ENCODE measurements around the gene TRIM33. TPM values are rescaled to one million over a fixed set of nuclear protein-coding genes. Genes with fewer than 3 reads are reported as not detected.
A peak's percentile ranks its signal among the peaks of the same experiment; 100 is the strongest.

The TRIM33 gene
- total and polyA plus RNA-seq, 2 experiments from 2014 or later: 10.6 to 17.6 TPM

GRCh38 chr1:114347431-114348209, 163.4 kb downstream of the TRIM33 start:
- in situ Hi-C loops (cut with MboI): no loop called here
- Histone ChIP-seq H3K9me3 (ENCODE audit: low read depth) (no peaks in the 10 kb centered on the region), H3K27me3 (replicated peaks; ENCODE audit: insufficient read depth) (no peaks in the 10 kb centered on the region), H3K4me3 (no peak overlapping the region), H3K4me2 (ENCODE audit: unreplicated experiment) (no peak overlapping the region), H2AFZ (no peak overlapping the region), H3K27ac (no peak overlapping the region), H3K4me1 (ENCODE audit: insufficient read depth) (no peaks in the 10 kb centered on the region; the same call in 1 of the 2 replicates), H3K9ac (no peak overlapping the region), H3F3A (ENCODE audit: insufficient read depth) (no peaks in the 10 kb centered on the region), H3K79me2 (ENCODE audit: insufficient read depth) (no peaks in the 10 kb centered on the region), H3K9me2 (ENCODE audit: insufficient read depth) (no peaks in the 10 kb centered on the region), H3K36me3 (ENCODE audit: low read depth) (no peaks in the 10 kb centered on the region), H4K20me1 (ENCODE audit: insufficient read depth) (no peaks in the 10 kb centered on the region)
- WGBS, 2 experiments (ENCODE audit: low coverage in 1 of 2, low lambda C conversion rate in 2 of 2, missing lambda C conversion rate in 2 of 2): 75% methylated on average over 9 of the region's 9 CpGs
- DNase-seq: no peak
- TF ChIP-seq EZH2 (IDR thresholded peaks at IDR 0.05; ENCODE audit: insufficient read depth, poor library complexity, severe bottlenecking): no peak

GRCh38 chr1:114346480-114347029, 164.4 kb downstream of the TRIM33 start:
- TF ChIP-seq EZH2 (IDR thresholded peaks at IDR 0.05; ENCODE audit: insufficient read depth, poor library complexity, severe bottlenecking): no peak
- no peak for TF ChIP-seq EZH2phosphoT487 (IDR thresholded peaks at IDR 0.05; ENCODE audit: insufficient read depth, low read depth)
- DNase-seq: peak; percentile 98
- Histone ChIP-seq H3K4me1 (ENCODE audit: insufficient read depth) (no peaks in the 10 kb centered on the region; the same call in 1 of the 2 replicates), H3K9me3 (ENCODE audit: low read depth) (no peaks in the 10 kb centered on the region), H3K36me3 (ENCODE audit: low read depth) (no peaks in the 10 kb centered on the region), H3F3A (ENCODE audit: insufficient read depth) (no peaks in the 10 kb centered on the region), H3K4me2 (ENCODE audit: unreplicated experiment) (peak overlapping the region; percentile 92), H3K27ac (0 out of 2 replicates have a peak overlapping the region, but pooled peaks have one; percentile 1), H3K9me2 (ENCODE audit: insufficient read depth) (no peaks in the 10 kb centered on the region), H3K9ac (peak overlapping the region; percentile 76), H2AFZ (peak overlapping the region; percentile 93), H3K4me3 (peak overlapping the region; percentile 75), H3K79me2 (ENCODE audit: insufficient read depth) (no peaks in the 10 kb centered on the region), H3K27me3 (replicated peaks; ENCODE audit: insufficient read depth) (no peaks in the 10 kb centered on the region), H4K20me1 (ENCODE audit: insufficient read depth) (no peaks in the 10 kb centered on the region)
- in situ Hi-C loops (cut with MboI): no loop called here
- 4 to 5% methylated on average over 33 of the region's 33 CpGs for WGBS, 2 experiments (ENCODE audit: low coverage in 1 of 2, low lambda C conversion rate in 2 of 2, missing lambda C conversion rate in 2 of 2)

GRCh38 chr1:114345930-114346479, 165.0 kb downstream of the TRIM33 start:
- no peaks in the 10 kb centered on the region for H3K9me3 ChIP-seq (ENCODE audit: low read depth)
- H3K27me3 ChIP-seq (replicated peaks; ENCODE audit: insufficient read depth): no peaks in the 10 kb centered on the region
- in situ Hi-C loops (cut with MboI): no loop called here
- no peaks in the 10 kb centered on the region; the same call in 1 of the 2 replicates for H3K4me1 ChIP-seq (ENCODE audit: insufficient read depth)
- peak overlapping the region; percentile 93 for H2AFZ ChIP-seq
- no peaks in the 10 kb centered on the region for H3K79me2 ChIP-seq (ENCODE audit: insufficient read depth)
- WGBS, 2 experiments (ENCODE audit: low coverage in 1 of 2, low lambda C conversion rate in 2 of 2, missing lambda C conversion rate in 2 of 2): 14 to 19% methylated on average over 14 to 24 of the region's 24 CpGs
- peak; percentile 27 for DNase-seq
- H3K9me2 ChIP-seq (ENCODE audit: insufficient read depth): no peaks in the 10 kb centered on the region
- H4K20me1 ChIP-seq (ENCODE audit: insufficient read depth): no peaks in the 10 kb centered on the region
- H3K4me3 ChIP-seq: peak overlapping the region; percentile 75
- H3K4me2 ChIP-seq (ENCODE audit: unreplicated experiment): peak overlapping the region; percentile 92
- no peaks in the 10 kb centered on the region for H3K36me3 ChIP-seq (ENCODE audit: low read depth)
- 0 out of 2 replicates have a peak overlapping the region, but pooled peaks have one; percentile 1 for H3K27ac ChIP-seq
- no peaks in the 10 kb centered on the region for H3F3A ChIP-seq (ENCODE audit: insufficient read depth)
- peak overlapping the region; percentile 76 for H3K9ac ChIP-seq
- no peak for TF ChIP-seq EZH2 (IDR thresholded peaks at IDR 0.05; ENCODE audit: insufficient read depth, poor library complexity, severe bottlenecking)
- no peak for TF ChIP-seq EZH2phosphoT487 (IDR thresholded peaks at IDR 0.05; ENCODE audit: insufficient read depth, low read depth)

- Histone ChIP-seq H3K4me2 (ENCODE audit: unreplicated experiment) (no peak overlapping the region), H3K9me2 (ENCODE audit: insufficient read depth) (no peaks in the 10 kb centered on the region), H3K27ac (no peak overlapping the region), H2AFZ (0 out of 2 replicates have a peak overlapping the region, but pooled peaks have one; percentile 93), H3F3A (ENCODE audit: insufficient read depth) (no peaks in the 10 kb centered on the region), H3K4me3 (no peak overlapping the region), H3K9ac (no peak overlapping the region), H4K20me1 (ENCODE audit: insufficient read depth) (no peaks in the 10 kb centered on the region), H3K9me3 (ENCODE audit: low read depth) (no peaks in the 10 kb centered on the region), H3K79me2 (ENCODE audit: insufficient read depth) (no peaks in the 10 kb centered on the region), H3K4me1 (ENCODE audit: insufficient read depth) (no peaks in the 10 kb centered on the region; the same call in 1 of the 2 replicates), H3K36me3 (ENCODE audit: low read depth) (no peaks in the 10 kb centered on the region), H3K27me3 (replicated peaks; ENCODE audit: insufficient read depth) (no peaks in the 10 kb centered on the region)
- no peak for DNase-seq
- no peak for TF ChIP-seq EZH2phosphoT487 (IDR thresholded peaks at IDR 0.05; ENCODE audit: insufficient read depth, low read depth)
- no peak for TF ChIP-seq EZH2 (IDR thresholded peaks at IDR 0.05; ENCODE audit: insufficient read depth, poor library complexity, severe bottlenecking)
- in situ Hi-C loops (cut with MboI): no loop called here
- WGBS, 2 experiments (ENCODE audit: low coverage in 1 of 2, low lambda C conversion rate in 2 of 2, missing lambda C conversion rate in 2 of 2): 85 to 94% methylated on average over 4 of the region's 4 CpGs
These were observed 166.3 kb downstream of the TRIM33 start for GRCh38 chr1:114344656-114345055.

Small RNA genes within 50 kb of the gene (small RNA-seq; reads per million reads assigned to genes)
- gene RF00019 (ENCODE audit: low read depth, low replicate concordance): not detected

Other genes with a start within 250 kb of the TRIM33 start
- gene BCAS2, start 70.4 kb upstream of the TRIM33 start, total RNA-seq (2014; rRNA removed; shearing (Covaris generic)): 26.1 and 44.4 TPM in 2 replicates
- gene BCAS2, start 70.4 kb upstream of the TRIM33 start, polyA plus RNA-seq (2016; fragmentation: Nextera tagmentation; extraction: Ambion mirVana): 64.4 and 67.1 TPM in 2 replicates
- 5.9 and 6.8 TPM in 2 replicates for gene DENND2C, start 158.8 kb upstream of the TRIM33 start, total RNA-seq (2014; rRNA removed; shearing (Covaris generic))
- gene DENND2C, start 158.8 kb upstream of the TRIM33 start, polyA plus RNA-seq (2016; fragmentation: Nextera tagmentation; extraction: Ambion mirVana): 2.8 and 3.3 TPM in 2 replicates
- not detected in 2 replicates for gene AMPD1, start 184.3 kb upstream of the TRIM33 start, total RNA-seq (2014; rRNA removed; shearing (Covaris generic))
- not detected in 2 replicates for gene AMPD1, start 184.3 kb upstream of the TRIM33 start, polyA plus RNA-seq (2016; fragmentation: Nextera tagmentation; extraction: Ambion mirVana)
- gene NRAS, start 205.6 kb upstream of the TRIM33 start, total RNA-seq (2014; rRNA removed; shearing (Covaris generic)): 65.0 and 70.7 TPM in 2 replicates
- 36.8 and 38.7 TPM in 2 replicates for gene NRAS, start 205.6 kb upstream of the TRIM33 start, polyA plus RNA-seq (2016; fragmentation: Nextera tagmentation; extraction: Ambion mirVana)
- gene CSDE1, start 246.8 kb upstream of the TRIM33 start, total RNA-seq (2014; rRNA removed; shearing (Covaris generic)): 621 and 808 TPM in 2 replicates
- gene CSDE1, start 246.8 kb upstream of the TRIM33 start, polyA plus RNA-seq (2016; fragmentation: Nextera tagmentation; extraction: Ambion mirVana): 274 and 297 TPM in 2 replicates

Measured in GM23248 (cell line).